Hindlimb muscle (tissue), 1 donor: ENCODE measurements around the gene FNBP1L. TPM values are rescaled to one million over a fixed set of nuclear protein-coding genes. Genes with fewer than 3 reads are reported as not detected.

ENCODE experiments used
- DNase-seq: peaks from one replicate; pipeline ENCODE4 v3.0.0-alpha.2; 2013
- polyA plus RNA-seq: library from polyadenylated mRNA; unstranded; fragments of 120-200 nt; gene quantifications from one replicate; pipeline ENCODE4 v1.2.1, GENCODE V29; 2013; ENCODE audit not compliant: insufficient read length

The FNBP1L gene
- polyA plus RNA-seq, 1 donor = 44.1 TPM

DNA sequence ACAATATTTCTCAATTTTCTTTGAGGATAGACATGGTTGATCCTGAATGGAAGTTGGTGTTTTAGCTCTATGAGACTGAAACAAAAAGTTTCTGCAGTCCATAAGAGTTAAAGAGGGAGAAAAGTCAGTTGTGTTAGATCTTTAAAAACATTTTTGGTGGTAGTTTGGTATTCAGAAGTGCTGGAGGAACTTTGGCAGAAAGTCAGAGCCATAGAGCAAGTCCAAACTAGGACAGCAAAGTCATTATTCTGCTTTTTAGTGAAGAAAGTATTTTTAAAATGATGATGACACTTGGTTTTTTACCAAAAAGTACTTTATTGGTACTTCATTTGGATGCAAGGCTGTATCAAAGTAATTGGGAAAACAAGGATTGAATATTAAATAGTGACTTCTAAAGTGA, 41.8 kb downstream of the FNBP1L start:
- no peak for DNase-seq

- no peak for DNase-seq
Measured at GRCh38 chr1:93490357-93490756, 42.4 kb downstream of the FNBP1L start.

GRCh38 chr1:93495911-93496310, 48.0 kb downstream of the FNBP1L start:
- DNase-seq = no peak

- DNase-seq = no peak
Measured at GRCh38 chr1:93496520-93496919, 48.6 kb downstream of the FNBP1L start.

GRCh38 chr1:93499075-93499474, 51.2 kb downstream of the FNBP1L start:
- no peak for DNase-seq

DNA sequence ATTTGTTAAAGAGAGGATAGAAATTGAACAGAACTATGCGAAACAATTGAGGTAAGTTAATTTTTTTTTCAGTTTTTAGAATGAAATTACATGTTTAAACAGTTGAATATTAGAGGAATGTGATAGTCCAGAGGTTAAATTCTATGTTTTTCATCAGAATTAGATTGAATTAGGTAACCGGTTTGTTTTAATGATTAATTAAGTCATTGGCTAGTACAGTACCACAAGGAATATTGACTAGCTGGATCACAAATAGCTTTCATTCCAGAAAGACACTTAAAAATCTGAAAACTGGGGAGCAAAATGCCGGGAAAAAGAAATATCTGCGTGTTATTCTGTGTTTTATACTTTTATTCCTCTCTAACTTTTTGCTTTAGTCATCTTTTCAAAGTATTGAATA, 51.6 kb downstream of the FNBP1L start:
- no peak for DNase-seq

- no peak for DNase-seq
Measured at GRCh38 chr1:93500275-93500674, 52.4 kb downstream of the FNBP1L start.

DNA sequence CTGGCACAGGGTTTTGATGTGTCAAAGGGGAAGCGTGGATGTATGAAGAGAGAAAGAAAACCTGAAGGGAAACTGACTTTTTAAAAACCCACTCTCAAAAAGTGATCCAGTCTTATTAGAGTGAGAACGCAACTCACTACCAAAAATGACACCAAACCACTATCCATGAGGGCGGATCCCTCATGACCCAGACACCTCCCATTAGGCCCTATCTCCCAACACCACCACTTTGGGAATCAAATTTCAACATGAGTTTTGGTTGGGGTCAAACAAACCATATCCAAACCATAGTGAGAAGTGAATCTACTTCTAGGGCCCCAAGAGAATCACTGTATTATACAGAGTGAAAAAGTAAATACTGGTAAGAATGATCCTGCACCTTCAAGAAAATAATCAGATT, 53.5 kb downstream of the FNBP1L start:
- no peak for DNase-seq

- DNase-seq = no peak
Measured at GRCh38 chr1:93501829-93502369, 54.0 kb downstream of the FNBP1L start.

DNA sequence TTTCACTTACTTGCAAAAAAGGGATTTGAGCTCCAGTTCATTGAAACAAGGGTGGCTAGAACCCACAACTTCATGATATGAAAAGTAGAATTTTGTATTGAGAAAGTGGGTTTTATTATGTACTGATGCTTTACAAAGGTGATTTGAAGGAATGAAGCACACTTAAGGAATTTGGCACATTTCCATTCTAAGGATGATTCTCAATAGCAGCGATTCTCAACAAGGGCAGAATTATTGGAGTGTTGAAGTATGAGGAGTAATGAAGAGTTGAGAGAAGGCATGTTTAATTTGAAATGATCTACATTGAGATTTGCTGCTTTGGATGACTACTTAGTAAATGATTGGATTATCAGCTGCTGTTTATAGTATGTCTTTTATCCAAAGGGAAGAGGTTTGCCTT, 54.7 kb downstream of the FNBP1L start:
- DNase-seq = no peak

- DNase-seq = no peak
Measured at GRCh38 chr1:93503163-93503562, 55.2 kb downstream of the FNBP1L start.

GRCh38 chr1:93503816-93504215, 55.9 kb downstream of the FNBP1L start:
- no peak for DNase-seq

DNA sequence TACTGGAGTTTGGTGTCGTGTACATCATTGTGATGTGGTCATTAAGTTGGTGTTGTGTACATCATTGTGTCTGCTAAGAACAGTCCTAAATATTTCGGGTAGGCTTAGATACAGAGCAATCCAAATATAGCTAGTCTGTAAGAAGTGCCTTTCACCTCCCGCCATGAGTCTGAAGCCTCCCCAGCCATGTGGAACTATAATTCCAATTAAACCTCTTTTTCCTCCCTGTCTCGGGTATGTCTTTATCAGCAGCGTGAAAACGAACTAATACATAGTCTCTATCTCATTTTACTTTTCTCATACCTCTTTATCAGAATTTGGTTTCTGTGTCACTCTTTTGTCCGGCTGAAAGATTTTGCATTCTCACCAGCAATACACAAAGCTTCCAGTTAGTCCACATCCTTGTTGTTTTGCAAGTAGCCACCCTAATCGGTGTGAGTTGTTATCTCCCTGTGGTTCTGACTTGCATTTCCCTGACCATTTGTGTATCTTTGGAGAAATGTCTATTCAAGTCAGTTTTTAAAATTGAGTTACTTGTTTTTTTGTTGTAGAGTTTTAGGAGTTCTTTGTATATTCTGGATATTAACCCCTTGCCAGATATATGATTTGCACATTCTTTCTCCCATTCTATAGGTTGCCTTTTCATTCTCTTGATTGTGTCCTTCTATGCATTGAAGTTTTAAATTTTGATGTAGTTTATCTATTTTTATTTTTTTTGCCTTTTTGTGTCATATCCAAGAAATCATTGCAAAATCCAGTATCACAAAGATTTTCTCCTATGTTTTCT, 56.5 kb downstream of the FNBP1L start:
- DNase-seq = no peak

GRCh38 chr1:93506126-93506525, 58.2 kb downstream of the FNBP1L start:
- no peak for DNase-seq

GRCh38 chr1:93516164-93516563, 68.2 kb downstream of the FNBP1L start:
- DNase-seq = no peak

DNA sequence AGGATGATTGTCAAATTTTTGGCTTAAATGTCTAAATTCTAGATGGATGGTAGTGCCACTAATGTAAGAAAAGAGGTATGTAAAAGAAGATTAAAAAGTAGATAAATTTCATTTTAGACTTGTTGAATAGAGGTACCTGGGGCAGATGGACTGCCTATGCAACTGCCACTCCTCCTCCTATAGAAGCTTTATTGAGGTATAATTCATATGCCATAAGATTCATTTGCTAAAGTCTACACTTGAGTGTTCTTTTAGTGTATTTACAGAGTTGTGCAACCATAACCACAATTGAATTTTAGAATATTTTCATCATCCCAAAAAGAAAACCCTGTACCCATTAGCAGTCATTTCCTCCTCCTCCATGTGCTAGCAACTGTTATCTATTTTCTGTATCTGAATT, 70.6 kb downstream of the FNBP1L start:
- no peak for DNase-seq

DNA sequence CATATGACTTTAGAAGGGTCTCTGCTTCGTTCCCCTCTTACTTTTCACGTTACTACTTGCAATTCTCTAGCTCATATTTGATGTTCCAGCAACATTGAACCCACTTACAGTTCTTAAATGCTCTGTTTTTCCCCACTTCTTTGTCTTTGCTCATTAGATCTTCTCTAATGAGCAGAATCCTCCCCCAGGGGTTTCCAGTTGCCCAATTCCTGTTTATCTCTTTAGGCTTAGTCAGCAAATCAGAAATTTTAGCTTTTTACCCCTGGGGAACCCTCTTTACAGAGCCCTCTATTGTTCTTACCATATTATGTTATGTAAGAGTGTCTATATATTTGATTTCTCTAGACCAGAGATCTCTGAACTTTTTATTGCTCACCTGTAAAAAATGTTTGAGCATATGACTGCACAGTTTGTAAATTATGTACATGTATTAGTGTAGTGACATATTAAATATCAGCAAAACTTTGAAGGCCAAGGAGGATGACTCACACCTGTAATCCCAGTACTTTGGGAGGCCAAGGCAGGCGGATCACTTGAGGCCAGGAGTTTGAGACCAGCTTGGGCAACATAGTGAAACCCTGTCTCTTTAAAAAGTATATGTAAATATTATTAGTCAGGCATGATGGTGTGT, 71.4 kb downstream of the FNBP1L start:
- no peak for DNase-seq

DNA sequence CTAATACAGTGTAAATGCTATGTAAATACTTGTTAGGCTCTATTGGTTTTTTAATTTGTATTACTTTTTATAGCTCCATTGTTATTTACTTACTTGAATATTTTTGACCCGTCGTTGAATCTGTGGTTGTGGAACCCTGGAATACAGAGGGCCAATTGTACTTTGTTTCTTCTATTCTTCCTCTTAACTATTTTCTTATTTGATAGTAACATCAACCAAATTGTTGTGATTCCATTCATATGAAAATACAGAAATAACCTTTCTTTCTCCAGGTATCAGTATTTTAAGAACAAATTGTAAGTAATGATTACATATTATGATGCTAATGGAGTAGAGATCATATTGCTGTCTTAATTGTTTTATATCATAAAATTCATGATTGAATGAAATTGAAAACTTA, 73.7 kb downstream of the FNBP1L start:
- DNase-seq = no peak

- no peak for DNase-seq
Measured at GRCh38 chr1:93522721-93523120, 74.8 kb downstream of the FNBP1L start.

- no peak for DNase-seq
Measured at GRCh38 chr1:93525431-93525830, 77.5 kb downstream of the FNBP1L start.

DNA sequence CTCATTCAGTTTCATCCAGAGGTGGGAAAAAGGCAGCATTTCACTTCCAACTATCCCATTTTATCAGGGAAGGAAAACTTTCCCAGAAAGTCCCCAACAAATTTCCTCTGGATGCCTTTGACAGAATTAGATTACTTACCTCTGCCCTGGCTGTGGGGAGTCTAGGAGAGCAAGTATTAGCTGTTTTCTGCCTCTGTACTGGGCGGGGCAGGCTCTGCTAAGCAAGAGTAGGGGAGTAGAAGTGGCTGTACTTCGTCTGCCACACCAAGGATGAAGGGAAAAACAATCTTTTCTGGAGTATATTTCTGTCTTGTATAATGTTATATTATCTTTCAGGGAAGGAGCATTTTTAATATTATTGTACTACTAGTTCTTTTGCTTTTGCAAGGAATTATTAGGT, 78.5 kb downstream of the FNBP1L start:
- DNase-seq = no peak

- DNase-seq = no peak
Measured at GRCh38 chr1:93528412-93528811, 80.5 kb downstream of the FNBP1L start.

DNA sequence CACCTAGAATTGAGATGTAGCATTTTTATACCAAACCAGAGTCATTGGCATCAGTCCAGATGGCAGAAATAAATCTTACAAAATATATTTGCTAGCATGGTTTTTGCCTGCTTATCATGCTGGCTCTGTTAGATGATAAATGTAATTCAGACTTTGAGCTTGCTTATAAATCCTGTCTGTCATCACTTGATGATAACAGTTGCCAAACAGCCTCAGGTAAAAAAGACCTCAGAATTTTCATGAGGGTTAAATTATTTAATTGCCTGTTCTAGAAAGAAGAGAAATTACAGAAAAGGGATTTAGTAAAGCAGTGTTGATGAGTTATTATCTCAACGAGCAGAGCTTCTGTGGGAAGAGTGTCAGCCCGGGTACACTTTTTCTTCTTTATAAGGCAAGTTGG, 83.3 kb downstream of the FNBP1L start:
- DNase-seq = no peak

DNA sequence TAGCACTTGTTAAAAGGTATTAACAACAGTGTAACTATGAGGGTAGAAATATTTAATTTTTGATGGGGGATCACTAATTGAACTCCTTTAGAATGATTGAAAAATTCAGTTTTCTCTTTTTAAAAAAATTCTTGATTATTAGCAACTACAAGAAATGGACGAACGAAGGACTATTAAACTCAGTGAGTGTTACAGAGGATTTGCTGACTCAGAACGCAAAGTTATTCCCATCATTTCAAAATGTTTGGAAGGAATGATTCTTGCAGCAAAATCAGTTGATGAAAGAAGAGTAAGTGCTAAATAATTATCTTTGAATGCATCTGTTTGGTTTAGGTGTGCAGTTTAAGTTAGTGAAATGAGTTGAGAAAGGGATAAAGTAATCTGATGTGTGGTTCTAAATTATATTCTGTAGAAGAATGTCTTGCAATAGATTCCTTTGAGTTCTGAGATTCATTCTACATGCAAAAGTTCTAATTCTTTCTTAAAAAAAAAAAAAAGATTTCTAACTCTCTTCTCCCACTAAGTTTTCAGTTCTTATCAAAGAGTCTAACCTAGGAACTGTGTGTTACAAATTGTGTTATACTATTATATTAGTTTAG, 85.0 kb downstream of the FNBP1L start:
- DNase-seq = no peak
